WTC11 (cell line): ENCODE results near the gene PATE4. TPM values are rescaled to one million over a fixed set of nuclear protein-coding genes. Genes with fewer than 3 reads are reported as not detected.

Source experiments
- ATF1 ChIP-seq: sonication (generic); formaldehyde crosslinking; IDR thresholded peaks from 2 replicates; pipeline ENCODE4 v1.8.1; 2023; ENCODE audit warnings: mild to moderate bottlenecking, moderate library complexity, missing genetic modification reagents
- CBFB ChIP-seq: sonication (generic); formaldehyde crosslinking; IDR thresholded peaks from 2 replicates; pipeline ENCODE4 v1.8.1; 2022; ENCODE audit warnings: mild to moderate bottlenecking, low read depth, missing genetic modification reagents
- CREB1 ChIP-seq: sonication (generic); formaldehyde crosslinking; IDR thresholded peaks from 2 replicates; pipeline ENCODE4 v1.8.0; 2023; ENCODE audit warnings: mild to moderate bottlenecking, missing genetic modification reagents
- E2F4 ChIP-seq: sonication (generic); formaldehyde crosslinking; IDR thresholded peaks from 2 replicates; pipeline ENCODE4 v1.8.1; 2022; ENCODE audit warnings: low read depth, mild to moderate bottlenecking, moderate library complexity, missing genetic modification reagents, borderline replicate concordance
- EMX1 ChIP-seq: fragments of 250-450 bp; sonication (Bioruptor Pico); IDR thresholded peaks from 2 replicates; pipeline ENCODE4 v1.8.0; 2021; ENCODE audit warnings: mild to moderate bottlenecking
- ERG ChIP-seq: fragments of 250-450 bp; sonication (Bioruptor Pico); IDR thresholded peaks from 2 replicates; pipeline ENCODE4 v1.8.0; 2021; ENCODE audit warnings: mild to moderate bottlenecking
- FOXK1 ChIP-seq: sonication (generic); formaldehyde crosslinking; IDR thresholded peaks from 2 replicates; pipeline ENCODE4 v1.8.0; 2022; ENCODE audit warnings: mild to moderate bottlenecking, moderate library complexity, missing genetic modification reagents
- FOXP1 ChIP-seq: sonication (generic); formaldehyde crosslinking; IDR thresholded peaks from 2 replicates; pipeline ENCODE4 v1.8.0; 2022; ENCODE audit warnings: missing genetic modification reagents, mild to moderate bottlenecking, moderate library complexity, borderline replicate concordance
- FOXP4 ChIP-seq: sonication (generic); formaldehyde crosslinking; IDR thresholded peaks from 2 replicates; pipeline ENCODE4 v1.8.0; 2022; ENCODE audit warnings: mild to moderate bottlenecking, missing genetic modification reagents
- GRHL2 ChIP-seq: fragments of 250-450 bp; sonication (Bioruptor Pico); IDR thresholded peaks from 2 replicates; pipeline ENCODE4 v1.8.0; 2022; ENCODE audit warnings: mild to moderate bottlenecking, moderate library complexity; ENCODE audit not compliant: insufficient replicate concordance, severe bottlenecking
- JAZF1 ChIP-seq: fragments of 250-450 bp; sonication (Bioruptor Pico); IDR thresholded peaks from 2 replicates; pipeline ENCODE4 v1.9.0; 2021; ENCODE audit warnings: moderate library complexity, mild to moderate bottlenecking, inconsistent platforms
- MAX ChIP-seq: sonication (generic); formaldehyde crosslinking; IDR thresholded peaks from 2 replicates; pipeline ENCODE4 v1.8.0; 2022; ENCODE audit warnings: mild to moderate bottlenecking, missing genetic modification reagents
- MYBL2 ChIP-seq: sonication (generic); formaldehyde crosslinking; IDR thresholded peaks from 2 replicates; pipeline ENCODE4 v1.8.1; 2023; ENCODE audit warnings: mild to moderate bottlenecking, moderate library complexity, missing genetic modification reagents
- NFATC4 ChIP-seq: fragments of 250-450 bp; sonication (Bioruptor Pico); IDR thresholded peaks from 2 replicates; pipeline ENCODE4 v1.9.0; 2021; ENCODE audit warnings: mild to moderate bottlenecking
- NR3C1 ChIP-seq: sonication (generic); formaldehyde crosslinking; conservative IDR thresholded peaks from 2 replicates; pipeline ENCODE4 v1.8.1; 2023; ENCODE audit warnings: low read depth, mild to moderate bottlenecking, missing genetic modification reagents
- OVOL2 ChIP-seq: fragments of 250-450 bp; sonication (Bioruptor Pico); IDR thresholded peaks from 2 replicates; pipeline ENCODE4 v1.9.0; 2021; ENCODE audit warnings: mild to moderate bottlenecking, borderline replicate concordance
- RORB ChIP-seq: fragments of 250-450 bp; sonication (Bioruptor Pico); IDR thresholded peaks from 2 replicates; pipeline ENCODE4 v1.9.0; 2021; ENCODE audit warnings: mild to moderate bottlenecking
- SOX15 ChIP-seq: fragments of 250-450 bp; sonication (Bioruptor Pico); IDR thresholded peaks from 2 replicates; pipeline ENCODE4 v1.9.0; 2021; ENCODE audit warnings: mild to moderate bottlenecking
- STAT6 ChIP-seq: sonication (generic); formaldehyde crosslinking; conservative IDR thresholded peaks from 2 replicates; pipeline ENCODE4 v1.8.1; 2023; ENCODE audit warnings: mild to moderate bottlenecking, low read depth, missing genetic modification reagents, moderate library complexity
- TCF7 ChIP-seq: sonication (generic); formaldehyde crosslinking; IDR thresholded peaks from 2 replicates; pipeline ENCODE4 v1.8.0; 2022; ENCODE audit warnings: mild to moderate bottlenecking, low read depth, missing genetic modification reagents, moderate library complexity
- ZNF121 ChIP-seq: sonication (generic); formaldehyde crosslinking; IDR thresholded peaks from 2 replicates; pipeline ENCODE4 v1.8.0; 2023; ENCODE audit warnings: missing genetic modification reagents
- ZNF219 ChIP-seq: sonication (generic); formaldehyde crosslinking; IDR thresholded peaks from 2 replicates; pipeline ENCODE4 v1.8.0; 2023; ENCODE audit warnings: missing genetic modification reagents, mild to moderate bottlenecking, borderline replicate concordance
- ZNF232 ChIP-seq: sonication (generic); formaldehyde crosslinking; IDR thresholded peaks from 2 replicates; pipeline ENCODE4 v1.8.0; 2022; ENCODE audit warnings: mild to moderate bottlenecking, missing genetic modification reagents
- ZNF263 ChIP-seq: sonication (generic); formaldehyde crosslinking; IDR thresholded peaks from 2 replicates; pipeline ENCODE4 v1.8.1; 2022; ENCODE audit warnings: low read depth, mild to moderate bottlenecking, moderate library complexity, missing genetic modification reagents
- ZNF396 ChIP-seq: fragments of 250-450 bp; sonication (Bioruptor Pico); IDR thresholded peaks from 2 replicates; pipeline ENCODE4 v1.8.0; 2021; ENCODE audit warnings: mild to moderate bottlenecking, moderate library complexity, borderline replicate concordance
- ZNF416 ChIP-seq: fragments of 250-450 bp; sonication (Bioruptor Pico); IDR thresholded peaks from 2 replicates; pipeline ENCODE4 v1.9.0; 2021; ENCODE audit warnings: mild to moderate bottlenecking, inconsistent platforms
- ZNF512 ChIP-seq: sonication (generic); formaldehyde crosslinking; IDR thresholded peaks from 2 replicates; pipeline ENCODE4 v1.8.1; 2022; ENCODE audit warnings: missing genetic modification reagents, borderline replicate concordance
- ZNF671 ChIP-seq: fragments of 250-450 bp; sonication (Bioruptor Pico); IDR thresholded peaks from 2 replicates; pipeline ENCODE4 v1.8.0; 2021; ENCODE audit warnings: mild to moderate bottlenecking
- ZSCAN18 ChIP-seq: fragments of 250-450 bp; sonication (Bioruptor Pico); IDR thresholded peaks from 2 replicates; pipeline ENCODE4 v2.1.2; 2022; ENCODE audit warnings: mild to moderate bottlenecking, moderate library complexity
- total RNA-seq: library from RNA; stranded (reverse); gene quantifications from 3 replicates; pipeline ENCODE4 v1.2.3, GENCODE V29; 2021

Gene PATE4
- total RNA-seq, 1 experiment from 2014 or later, result not detected

- TF ChIP-seq NR3C1, result peak; percentile 98
- TF ChIP-seq EMX1 (CRISPR knock-in tag), result no peak
- peak; percentile 82; the same call in 1 of the 2 replicates for TF ChIP-seq ZNF232 (CRISPR knock-in tag)
- peak; percentile 76; the same call in 1 of the 2 replicates for TF ChIP-seq CREB1 (CRISPR knock-in tag)
- no peak for TF ChIP-seq ZNF512
- no peak for TF ChIP-seq RORB (CRISPR knock-in tag)
- no peak for TF ChIP-seq JAZF1 (CRISPR knock-in tag)
- peak; percentile 51; the same call in 1 of the 2 replicates for TF ChIP-seq ZNF121 (CRISPR knock-in tag)
- no peak for TF ChIP-seq STAT6 (CRISPR knock-in tag)
- no peak for TF ChIP-seq NFATC4 (CRISPR knock-in tag)
- peak; percentile 99 for TF ChIP-seq MAX
- TF ChIP-seq ZSCAN18 (CRISPR knock-in tag), result no peak
- TF ChIP-seq ERG, result no peak; the same call in 1 of the 2 replicates
- TF ChIP-seq OVOL2 (CRISPR knock-in tag), result no peak
- TF ChIP-seq TCF7, result peak; percentile 90; the same call in 1 of the 2 replicates
- no peak for TF ChIP-seq ZNF219 (CRISPR knock-in tag)
- TF ChIP-seq MYBL2, result peak; percentile 100
- TF ChIP-seq ZNF416, result no peak; the same call in 1 of the 2 replicates
- no peak; the same call in none of the 2 replicates for TF ChIP-seq ATF1
- TF ChIP-seq ZNF263 (CRISPR knock-in tag), result peak; percentile 43; the same call in 1 of the 2 replicates
- TF ChIP-seq ZNF671 (CRISPR knock-in tag), result no peak
- peak; percentile 84 for TF ChIP-seq FOXK1 (CRISPR knock-in tag)
- no peak for TF ChIP-seq ZNF396
- TF ChIP-seq FOXP1 (CRISPR knock-in tag), result peak; percentile 99
- TF ChIP-seq E2F4 (CRISPR knock-in tag), result peak; percentile 91
- TF ChIP-seq CBFB (CRISPR knock-in tag), result 0 out of 2 replicates have a peak, but pooled peaks have one; percentile 97
- TF ChIP-seq SOX15, result no peak
- peak; percentile 87 for TF ChIP-seq FOXP4 (CRISPR knock-in tag)
- TF ChIP-seq GRHL2 (CRISPR knock-in tag), result no peak
These were observed 54.5 kb downstream of the PATE4 start, which contains the start of gene HYLS1 (continued) for GRCh38 chr11:125887373-125888324.
